Measurements from ENCODE around the gene ABCA8. TPM values are rescaled to one million over a fixed set of nuclear protein-coding genes. Genes with fewer than 3 reads are reported as not detected.
A peak's percentile ranks its signal among the peaks of the same experiment; 100 is the strongest.

The ABCA8 gene
- total and polyA plus RNA-seq, 5 donors, result 41.1 to 93.2 (median 74.3) TPM

DNA sequence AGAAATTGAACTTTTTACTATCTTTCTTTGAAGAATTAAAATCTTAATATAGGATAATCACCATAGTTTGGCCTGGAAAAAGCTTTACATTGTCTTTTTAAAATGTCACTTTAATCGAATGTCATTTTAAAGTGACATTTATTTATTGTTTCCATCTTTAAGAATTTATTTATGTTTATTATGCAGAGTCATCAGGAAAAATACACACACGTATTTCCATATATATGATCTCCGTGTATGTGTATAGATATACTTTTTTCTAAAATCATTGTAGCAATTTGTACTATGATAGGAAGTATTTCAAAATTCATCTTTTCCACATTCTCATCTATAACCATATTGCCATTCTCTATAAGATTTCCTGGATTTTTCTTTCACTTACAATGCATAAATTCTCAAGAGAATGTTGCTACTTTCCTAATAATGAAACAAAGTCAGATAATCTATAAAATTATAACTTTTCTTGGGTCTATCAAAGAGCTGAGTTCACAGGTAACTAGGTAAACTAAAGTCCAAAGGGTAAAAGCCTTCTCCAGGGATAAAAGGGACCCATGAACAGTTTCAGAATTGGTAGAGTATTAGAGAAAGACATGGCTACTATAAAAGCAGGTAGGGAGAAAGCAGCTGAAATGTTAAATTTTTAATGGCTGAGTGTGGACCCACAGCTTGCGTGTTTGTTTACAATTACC, 11.9 kb downstream of the ABCA8 start:
- 91% methylated on average over 4 of the region's 4 CpGs for WGBS
- H3K27ac ChIP-seq (ENCODE audit: low read length), result no peak overlapping the region
- H3K4me1 ChIP-seq (ENCODE audit: control insufficient read depth, insufficient read depth, low read length), result no peaks in the 10 kb centered on the region
- intact Hi-C loops (cut with DNase I), result no loop called here
- no peaks in the 10 kb centered on the region for H3K9me3 ChIP-seq (ENCODE audit: control insufficient read depth, low read length)
- H3K27me3 ChIP-seq (ENCODE audit: control insufficient read depth, insufficient read depth), result no peaks in the 10 kb centered on the region
- ATAC-seq, result no peak
- DNase-seq, result no peak
- no peak overlapping the region for H3K4me3 ChIP-seq (ENCODE audit: low read length)

DNA sequence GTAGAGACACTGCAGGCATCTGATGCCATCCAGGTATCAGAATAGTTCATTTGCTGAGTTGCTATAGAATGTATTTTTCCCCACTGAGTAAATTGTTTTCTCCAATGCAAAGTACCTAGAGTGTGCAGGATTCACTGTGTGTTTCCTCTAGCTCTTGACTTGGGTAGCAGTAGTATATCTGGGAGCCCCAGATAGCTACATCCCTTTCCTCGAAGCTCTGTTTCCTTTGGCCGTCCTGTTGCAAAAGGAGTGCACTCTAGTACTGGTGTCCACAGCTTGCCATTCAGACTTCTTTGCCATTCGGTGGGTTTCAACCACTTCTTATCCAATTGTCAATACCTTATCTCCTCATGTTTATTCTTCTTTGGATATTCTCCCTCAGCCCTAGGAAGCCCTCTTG, 12.8 kb downstream of the ABCA8 start:
- intact Hi-C loops (cut with DNase I), result no loop called here
- peak; percentile 56 to 65 for ATAC-seq
- 38% methylated on average over 3 of the region's 3 CpGs for WGBS

DNA sequence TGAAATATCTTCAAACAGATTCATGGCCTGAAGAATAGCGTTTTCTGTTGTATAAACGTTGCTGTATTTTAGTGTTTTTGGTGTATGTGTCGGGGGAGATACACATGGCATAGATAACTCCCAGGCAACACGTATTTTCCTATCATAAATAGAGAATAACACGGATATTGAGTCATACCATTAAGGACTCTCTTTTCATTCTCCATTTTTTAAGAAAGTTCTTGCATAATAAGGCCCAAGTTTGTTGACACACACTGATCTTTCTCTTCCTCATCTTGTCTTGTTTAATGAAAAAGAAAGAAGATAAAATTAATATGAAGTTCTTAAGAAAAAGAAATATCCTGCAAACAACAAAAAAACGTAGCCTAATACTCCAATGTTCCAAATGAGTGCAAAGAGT, 13.4 kb downstream of the ABCA8 start:
- Histone ChIP-seq H3K27me3 (ENCODE audit: control insufficient read depth, insufficient read depth) (no peaks in the 10 kb centered on the region), H3K4me1 (ENCODE audit: control insufficient read depth, insufficient read depth, low read length) (no peaks in the 10 kb centered on the region), H3K27ac (ENCODE audit: low read length) (no peak overlapping the region), H3K4me3 (ENCODE audit: low read length) (no peak overlapping the region), H3K9me3 (ENCODE audit: control insufficient read depth, low read length) (no peaks in the 10 kb centered on the region)
- DNase-seq (no peak), ATAC-seq (no peak)
- 72% methylated on average over 6 of the region's 6 CpGs for WGBS
- intact Hi-C loops (cut with DNase I), result no loop called here

More for the DNA sequence above, 12.8 kb downstream of the ABCA8 start:
- Histone ChIP-seq H3K4me1 (ENCODE audit: control insufficient read depth, insufficient read depth, low read length) (no peaks in the 10 kb centered on the region), H3K27me3 (ENCODE audit: control insufficient read depth, insufficient read depth) (no peaks in the 10 kb centered on the region), H3K9me3 (ENCODE audit: control insufficient read depth, low read length) (no peaks in the 10 kb centered on the region), H3K4me3 (ENCODE audit: low read length) (no peak overlapping the region), H3K27ac (ENCODE audit: low read length) (no peak overlapping the region)
- no peak for DNase-seq

DNA sequence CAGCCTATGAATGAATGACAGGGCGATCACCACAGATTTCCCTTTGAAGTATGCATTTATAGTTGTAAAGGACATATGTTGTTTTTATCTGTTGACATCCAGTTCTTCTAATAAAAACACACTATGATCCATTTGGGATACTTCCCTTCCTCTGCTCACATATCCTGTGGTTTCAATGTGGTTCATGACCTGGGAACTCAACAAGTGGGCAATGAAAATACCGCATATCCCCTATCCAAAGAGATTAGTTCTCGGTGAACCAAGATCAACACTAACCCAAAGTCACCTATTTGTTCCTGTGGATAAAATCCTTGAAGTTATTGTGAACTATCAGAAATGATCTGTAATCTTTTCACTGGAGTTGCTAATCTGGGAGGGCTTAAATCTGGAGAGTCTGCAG, 16.0 kb downstream of the ABCA8 start:
- DNase-seq, result no peak
- Histone ChIP-seq H3K27me3 (ENCODE audit: control insufficient read depth, insufficient read depth) (no peaks in the 10 kb centered on the region), H3K4me1 (ENCODE audit: control insufficient read depth, insufficient read depth, low read length) (no peaks in the 10 kb centered on the region), H3K4me3 (ENCODE audit: low read length) (no peak overlapping the region), H3K27ac (ENCODE audit: low read length) (no peak overlapping the region), H3K9me3 (ENCODE audit: control insufficient read depth, low read length) (no peaks in the 10 kb centered on the region)
- intact Hi-C loops (cut with DNase I), result no loop called here
- peak in 1 of 2 donors; percentile 36 for ATAC-seq
- WGBS, result 56% methylated on average over 3 of the region's 3 CpGs

DNA sequence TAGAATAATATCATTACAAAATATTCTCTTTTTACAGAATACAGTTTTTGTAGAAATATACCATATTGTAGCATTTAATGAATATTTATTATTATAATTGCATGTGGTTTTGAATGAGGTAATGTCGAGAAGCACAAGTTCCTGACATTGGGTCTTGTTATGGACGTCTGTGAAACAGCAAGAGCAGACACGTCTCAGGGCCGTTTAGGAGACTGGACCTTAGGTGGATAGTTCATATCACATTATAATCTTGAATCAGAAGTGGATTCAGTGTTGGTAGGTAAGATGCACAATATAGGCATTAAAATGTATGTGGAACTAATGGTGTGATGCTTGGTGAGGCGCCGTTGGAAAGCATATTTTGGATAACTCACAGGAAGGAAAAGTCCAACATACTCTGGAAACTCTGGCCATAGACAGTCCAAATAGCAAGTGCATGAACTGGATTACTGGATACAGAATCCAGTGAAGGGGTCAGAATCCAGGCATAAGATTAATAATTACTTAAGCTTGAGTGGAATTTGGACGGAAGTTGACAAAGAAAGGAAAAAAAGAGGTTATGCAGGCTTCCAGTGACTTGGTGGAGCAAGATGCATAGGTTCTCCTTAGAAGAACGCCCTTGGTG, 17.2 kb downstream of the ABCA8 start:
- Histone ChIP-seq H3K4me1 (ENCODE audit: control insufficient read depth, insufficient read depth, low read length) (no peaks in the 10 kb centered on the region), H3K27me3 (ENCODE audit: control insufficient read depth, insufficient read depth) (no peaks in the 10 kb centered on the region), H3K4me3 (ENCODE audit: low read length) (no peak overlapping the region), H3K27ac (ENCODE audit: low read length) (no peak overlapping the region), H3K9me3 (ENCODE audit: control insufficient read depth, low read length) (no peaks in the 10 kb centered on the region)
- intact Hi-C loops (cut with DNase I), result no loop called here
- 85% methylated on average over 8 of the region's 8 CpGs for WGBS
- no peak for DNase-seq
- ATAC-seq, result no peak

DNA sequence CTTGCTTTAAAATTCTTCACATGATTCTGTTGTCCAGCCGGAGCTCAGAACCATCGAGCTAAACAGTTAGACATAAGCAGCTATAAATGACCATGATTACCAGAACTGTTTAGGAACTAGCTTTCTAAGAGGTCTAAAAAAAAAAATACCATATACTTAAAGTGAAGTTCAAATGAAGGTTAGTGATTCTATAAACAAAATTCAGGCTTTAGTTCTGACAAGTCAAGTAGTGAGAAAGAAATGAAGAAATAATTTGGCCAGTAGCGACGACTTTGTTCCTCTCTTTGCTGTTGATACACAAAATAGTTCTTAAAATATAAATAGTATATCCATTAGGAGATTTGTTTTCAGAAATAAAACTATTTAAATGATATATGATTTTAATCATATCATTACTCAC, 27.7 kb downstream of the ABCA8 start:
- H3K9me3 ChIP-seq (ENCODE audit: control insufficient read depth, low read length), result no peaks in the 10 kb centered on the region
- no peak overlapping the region for H3K27ac ChIP-seq (ENCODE audit: low read length)
- H3K4me3 ChIP-seq (ENCODE audit: low read length), result no peak overlapping the region
- H3K27me3 ChIP-seq (ENCODE audit: control insufficient read depth, insufficient read depth), result no peaks in the 10 kb centered on the region
- peaks cover 2% of the 10 kb centered on the region for H3K4me1 ChIP-seq (ENCODE audit: control insufficient read depth, insufficient read depth, low read length)
- intact Hi-C loops (cut with DNase I), result no loop called here
- ATAC-seq (no peak), DNase-seq (no peak)
- 75% methylated on average over 4 of the region's 4 CpGs for WGBS

DNA sequence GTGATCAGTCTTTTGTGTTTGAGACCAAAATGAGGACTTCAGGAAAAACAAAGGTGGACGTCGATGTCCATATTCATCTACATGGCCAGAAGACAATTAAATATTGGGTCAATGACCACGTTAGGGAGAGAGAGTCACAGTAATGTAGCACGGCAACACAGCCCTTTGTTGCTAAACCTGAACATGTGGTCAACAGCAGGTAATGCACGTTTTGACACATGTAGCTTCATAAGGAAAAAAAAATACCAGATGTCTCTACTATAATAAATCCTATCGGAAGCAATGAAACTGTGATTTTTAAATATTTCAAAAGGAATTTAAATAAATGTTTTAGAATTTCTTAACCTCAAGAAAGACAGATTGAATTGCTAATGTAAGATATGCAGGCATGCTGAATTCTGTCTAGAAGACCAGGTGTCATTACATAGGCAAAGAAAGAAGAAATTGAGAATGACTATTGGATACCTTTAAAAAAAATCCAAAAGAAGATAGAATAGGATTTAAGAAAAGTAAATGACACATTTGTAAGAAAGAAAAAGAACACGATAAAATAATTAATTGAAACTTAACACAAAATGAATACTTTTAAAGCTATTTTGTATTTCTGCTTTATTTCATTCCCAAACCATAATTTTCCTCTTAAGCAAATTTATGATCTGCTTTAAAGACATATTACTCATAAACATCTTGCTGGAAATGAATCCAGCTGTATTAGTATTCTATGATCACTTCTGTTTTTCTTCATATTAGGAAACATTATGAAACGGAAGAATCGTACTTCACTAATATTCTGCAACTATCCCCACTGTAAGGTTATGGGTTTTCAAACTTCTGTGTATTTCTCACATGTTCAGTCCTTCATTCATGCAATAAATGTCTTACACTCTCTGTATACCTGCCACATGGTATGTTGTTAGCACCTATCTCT, 30.1 kb downstream of the ABCA8 start:
- no peak for ATAC-seq
- intact Hi-C loops (cut with DNase I), result no loop called here
- no peak overlapping the region for H3K4me3 ChIP-seq (ENCODE audit: low read length)

DNA sequence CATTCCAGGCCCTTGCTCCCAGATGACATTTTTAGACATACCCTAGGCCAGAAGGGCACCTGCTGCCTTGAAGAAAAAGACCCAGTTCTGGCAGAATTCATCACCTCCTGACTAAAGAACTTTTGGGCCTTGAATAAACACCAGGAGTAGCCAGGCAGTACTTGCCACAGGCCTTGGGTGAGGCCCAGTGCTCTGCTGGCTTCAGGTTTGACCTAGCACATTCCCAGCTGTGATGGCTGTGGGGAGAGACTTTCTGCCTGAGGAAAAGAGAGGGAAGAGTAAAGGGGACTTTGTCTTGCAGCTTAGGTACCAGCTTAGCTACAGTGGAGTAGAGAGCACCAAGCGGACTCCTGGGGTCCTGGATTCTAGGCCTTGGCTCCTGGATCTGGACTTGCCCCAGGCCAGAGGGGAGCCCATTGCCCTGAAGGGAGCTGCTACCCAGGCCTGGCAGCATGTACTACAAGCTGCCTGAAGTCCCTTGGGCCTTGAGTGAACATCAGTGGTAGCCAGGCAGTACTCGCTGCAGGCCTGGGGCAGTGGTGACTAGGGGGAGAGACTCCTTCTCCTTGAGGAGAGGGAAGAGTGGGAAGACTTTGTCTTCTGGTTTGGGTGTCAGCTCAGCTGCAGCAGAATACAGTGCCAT, 44.3 kb downstream of the ABCA8 start:
- Histone ChIP-seq H3K4me3 (ENCODE audit: low read length) (no peak overlapping the region), H3K4me1 (ENCODE audit: control insufficient read depth, insufficient read depth, low read length) (peaks cover 9% of the 10 kb centered on the region), H3K27me3 (ENCODE audit: control insufficient read depth, insufficient read depth) (no peaks in the 10 kb centered on the region), H3K9me3 (ENCODE audit: control insufficient read depth, low read length) (no peaks in the 10 kb centered on the region), H3K27ac (ENCODE audit: low read length) (peak overlapping the region; percentile 41)
- DNase-seq (peak in 2 of 3 donors; percentile 45 to 57), ATAC-seq (peak in 1 of 2 donors; percentile 39)
- WGBS, result 87% methylated on average over 2 of the region's 2 CpGs
- intact Hi-C loops (cut with DNase I), result loop anchor here in 1 of 4 donors (5.0 kb wide), 1 partner anchor 134 kb away; no protein-coding TSS in a partner anchor

More for the DNA sequence above, 30.1 kb downstream of the ABCA8 start:
- WGBS, result 86% methylated on average over 9 of the region's 9 CpGs
- H3K9me3 ChIP-seq (ENCODE audit: control insufficient read depth, low read length), result no peaks in the 10 kb centered on the region
- peaks cover 2% of the 10 kb centered on the region for H3K4me1 ChIP-seq (ENCODE audit: control insufficient read depth, insufficient read depth, low read length)
- DNase-seq, result no peak
- no peaks in the 10 kb centered on the region for H3K27me3 ChIP-seq (ENCODE audit: control insufficient read depth, insufficient read depth)
- H3K27ac ChIP-seq (ENCODE audit: low read length), result no peak overlapping the region

DNA sequence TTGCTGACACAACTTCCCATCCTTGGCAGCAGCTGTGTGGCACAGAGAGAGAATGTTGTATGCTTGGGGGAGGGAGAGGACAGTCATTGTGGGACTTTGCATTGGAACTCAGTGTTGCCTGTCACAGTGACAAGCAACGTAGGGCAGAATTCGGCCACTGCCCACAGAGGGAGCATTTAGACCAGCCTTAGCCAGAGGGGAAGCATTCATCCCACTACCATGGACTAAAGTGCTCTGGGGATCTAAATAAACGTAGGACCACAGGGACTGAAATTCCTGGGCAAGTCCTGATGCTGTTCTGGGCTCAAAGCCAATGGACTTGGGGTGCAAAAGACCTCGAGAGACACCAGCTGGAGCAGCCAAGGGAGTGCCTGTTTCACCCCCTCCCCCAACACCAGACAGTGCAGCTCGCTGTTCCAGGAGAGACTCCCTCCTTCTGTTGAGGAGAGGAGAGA, 44.9 kb downstream of the ABCA8 start:
- Histone ChIP-seq H3K4me1 (ENCODE audit: control insufficient read depth, insufficient read depth, low read length) (peaks cover 9% of the 10 kb centered on the region), H3K27me3 (ENCODE audit: control insufficient read depth, insufficient read depth) (no peaks in the 10 kb centered on the region), H3K4me3 (ENCODE audit: low read length) (no peak overlapping the region), H3K9me3 (ENCODE audit: control insufficient read depth, low read length) (no peaks in the 10 kb centered on the region), H3K27ac (ENCODE audit: low read length) (peak overlapping the region; percentile 62)
- intact Hi-C loops (cut with DNase I), result loop anchor here in 1 of 4 donors (5.0 kb wide), 1 partner anchor 133 kb away; no protein-coding TSS in a partner anchor
- 39% methylated on average over 5 of the region's 5 CpGs for WGBS
- ATAC-seq (peak; percentile 40 to 76), DNase-seq (peak; percentile 24 to 61 (median 49))

DNA sequence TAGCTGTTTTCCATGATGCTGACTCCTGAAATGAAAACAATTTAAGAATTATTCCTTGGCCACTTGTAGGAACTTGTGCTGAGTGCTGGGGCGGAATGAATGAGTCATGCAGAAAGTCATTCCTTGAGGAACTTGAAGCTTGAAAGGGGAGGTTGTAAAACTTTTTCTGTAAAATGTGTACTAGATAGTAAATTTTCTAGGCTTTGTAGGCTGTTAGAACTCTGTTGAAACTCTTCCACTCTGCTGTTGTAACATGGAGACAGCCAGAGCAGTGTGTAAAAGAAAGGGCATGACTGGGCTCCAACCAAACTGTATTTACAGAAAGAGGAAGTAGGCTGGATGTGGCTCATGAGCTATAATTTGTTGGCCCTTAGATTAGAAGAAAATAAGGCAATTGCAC, 46.1 kb downstream of the ABCA8 start:
- peaks cover 9% of the 10 kb centered on the region for H3K4me1 ChIP-seq (ENCODE audit: control insufficient read depth, insufficient read depth, low read length)
- intact Hi-C loops (cut with DNase I), result loop anchor here in 1 of 4 donors (5.0 kb wide), 1 partner anchor 132 kb away; no protein-coding TSS in a partner anchor
- ATAC-seq (peak; percentile 83 to 91), DNase-seq (peak in 2 of 3 donors; percentile 52 to 59)
- no peaks in the 10 kb centered on the region for H3K27me3 ChIP-seq (ENCODE audit: control insufficient read depth, insufficient read depth)
- no peak overlapping the region for H3K4me3 ChIP-seq (ENCODE audit: low read length)
- H3K27ac ChIP-seq (ENCODE audit: low read length), result peak overlapping the region; percentile 15
- WGBS, result 44% methylated on average over 1 of the region's 1 CpG
- no peaks in the 10 kb centered on the region for H3K9me3 ChIP-seq (ENCODE audit: control insufficient read depth, low read length)
